Activated naive CD8-positive, alpha-beta T cell (primary cell): Measurements from ENCODE around the gene BCL11B.
"Not testable (repeated sequence)": the region's sequence is repeated elsewhere in the genome, so short reads cannot be mapped to it uniquely, and the experiment has no call there.

Experiments used
- H3K27ac Mint-ChIP-seq: one replicate; pipeline ENCODE4 v1.8.0; 2021; ENCODE audit warnings: mixed read lengths
- H3K27me3 Mint-ChIP-seq: one replicate; pipeline ENCODE4 v1.8.0; 2021; ENCODE audit warnings: mixed read lengths
- H3K36me3 Mint-ChIP-seq: one replicate; pipeline ENCODE4 v1.8.0; 2021; ENCODE audit warnings: mixed read lengths
- H3K4me1 Mint-ChIP-seq: one replicate; pipeline ENCODE4 v1.8.0; 2021; ENCODE audit warnings: low read depth, mixed read lengths
- H3K4me3 Mint-ChIP-seq: one replicate; pipeline ENCODE4 v1.8.0; 2021; ENCODE audit warnings: mild to moderate bottlenecking, mixed read lengths
- H3K9me3 Mint-ChIP-seq: one replicate; pipeline ENCODE4 v1.8.0; 2021; ENCODE audit warnings: low read depth, mixed read lengths

Gene BCL11B

DNA sequence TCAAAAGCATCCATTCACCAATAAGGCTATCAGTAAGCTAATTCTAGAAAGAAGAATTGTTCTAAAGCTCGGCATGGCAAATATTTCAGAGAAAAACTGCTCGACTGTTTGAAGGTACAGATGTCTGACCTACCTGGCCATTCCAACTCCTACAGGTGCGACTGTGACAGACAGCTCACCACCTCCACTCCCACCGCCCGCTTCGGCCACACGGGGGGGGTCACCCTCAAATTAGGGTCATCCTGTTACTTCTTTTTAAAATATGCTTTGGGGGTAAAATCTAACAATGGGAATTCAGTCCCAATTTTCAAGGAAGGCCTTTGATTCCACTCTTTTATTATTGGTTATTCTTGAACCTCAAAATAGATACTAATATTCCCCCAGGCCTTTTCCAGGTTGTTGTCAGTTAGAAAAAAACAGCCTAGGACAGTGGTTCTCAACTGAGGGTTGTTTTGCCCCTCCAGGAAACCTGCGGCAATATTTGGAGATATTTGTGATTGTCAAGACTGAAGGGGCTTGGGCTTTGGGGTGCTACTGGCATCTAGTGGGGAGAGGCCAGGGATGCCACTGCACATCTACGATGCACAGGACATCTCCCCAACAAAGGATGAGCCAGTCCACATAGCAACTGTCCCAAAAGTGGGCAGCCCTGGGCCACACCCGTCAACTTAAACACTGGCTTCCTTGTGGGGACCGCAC lies 81.2 kb downstream of the BCL11B start:
- H3K36me3 Mint-ChIP-seq = peaks cover 2% of the 10 kb centered on the region
- peak overlapping the region; percentile 89 for H3K4me3 Mint-ChIP-seq
- peaks cover 96% of the 10 kb centered on the region for H3K4me1 Mint-ChIP-seq
- H3K27me3 Mint-ChIP-seq = no peaks in the 10 kb centered on the region
- no peaks in the 10 kb centered on the region for H3K9me3 Mint-ChIP-seq
- H3K27ac Mint-ChIP-seq = peak overlapping the region; percentile 100

DNA sequence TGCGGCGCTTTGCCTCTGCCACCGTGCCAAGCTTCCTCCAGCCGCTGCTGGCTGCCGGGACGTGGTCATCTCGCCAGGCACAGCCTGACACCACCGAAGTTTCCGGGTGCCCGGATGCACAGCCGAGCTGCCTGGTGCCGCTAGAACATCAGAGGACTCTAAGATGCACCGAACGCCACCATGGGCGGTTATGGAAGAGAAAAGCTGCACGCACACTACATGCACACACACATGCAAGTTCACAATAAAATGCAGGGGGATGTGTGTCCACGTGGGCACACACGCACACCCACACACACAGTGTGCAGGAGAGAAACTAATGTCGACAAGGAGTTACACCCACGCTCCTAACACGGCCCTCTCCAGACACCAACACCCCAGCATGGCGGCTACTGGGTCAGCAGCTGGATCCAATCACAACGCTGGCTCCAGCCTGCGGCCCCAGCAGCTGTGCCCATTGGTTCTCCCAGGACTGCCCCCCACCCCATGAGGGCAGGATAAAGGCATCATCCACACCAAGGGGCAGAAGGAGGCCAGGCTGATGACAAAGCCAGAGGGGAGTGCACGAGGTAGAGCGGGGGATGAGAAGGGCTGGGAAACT lies 82.7 kb downstream of the BCL11B start:
- Mint-ChIP-seq H3K36me3 (peaks cover 2% of the 10 kb centered on the region), H3K9me3 (no peaks in the 10 kb centered on the region), H3K4me1 (peaks cover 95% of the 10 kb centered on the region), H3K27ac (peak overlapping the region; percentile 100), H3K27me3 (no peaks in the 10 kb centered on the region), H3K4me3 (peak overlapping the region; percentile 89)

DNA sequence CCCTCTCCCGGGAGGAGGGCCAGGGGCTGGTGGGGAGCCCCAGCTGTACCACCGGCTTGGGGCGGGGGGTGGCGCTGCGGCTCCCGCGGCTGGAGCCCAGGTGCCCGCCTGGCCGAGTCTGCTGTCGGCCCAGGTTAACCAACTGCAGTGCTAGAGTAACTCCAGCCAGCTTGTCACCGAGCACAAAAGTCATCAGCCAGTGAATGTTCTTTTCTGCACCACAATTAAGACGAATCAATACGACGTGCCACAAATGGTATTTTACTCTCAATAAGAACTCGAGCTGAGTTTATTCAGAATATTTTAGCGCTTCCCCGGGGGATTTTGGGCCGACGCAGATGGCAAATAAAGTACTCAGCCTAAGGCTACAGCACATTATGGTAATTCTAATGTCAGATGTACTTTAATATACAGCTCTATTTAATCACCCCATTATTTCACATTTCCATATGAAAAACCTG lies 83.2 kb downstream of the BCL11B start:
- Mint-ChIP-seq H3K27ac (peak overlapping the region; percentile 100), H3K4me3 (peak overlapping the region; percentile 89), H3K36me3 (peaks cover 5% of the 10 kb centered on the region)

DNA sequence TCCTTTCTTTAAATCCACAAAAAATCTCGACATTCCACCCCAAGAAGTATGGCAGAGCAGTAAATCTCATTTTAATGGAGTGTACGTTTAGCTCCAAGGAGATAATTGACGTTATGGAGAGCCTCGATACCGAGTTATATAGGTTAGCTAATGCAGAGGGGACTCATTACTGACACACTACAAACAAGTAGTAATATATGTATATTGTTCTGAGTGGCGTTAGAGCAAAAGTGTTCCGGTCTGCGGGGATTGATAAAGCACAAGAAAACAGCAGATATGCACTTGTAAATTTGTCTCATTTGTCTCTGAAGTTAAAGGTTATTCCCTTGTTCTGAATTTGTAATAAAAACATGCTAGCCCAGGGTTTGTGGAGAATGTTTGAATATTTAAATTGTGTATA lies 84.1 kb downstream of the BCL11B start:
- peaks cover 95% of the 10 kb centered on the region for H3K4me1 Mint-ChIP-seq
- H3K4me3 Mint-ChIP-seq = peak overlapping the region; percentile 78
- H3K36me3 Mint-ChIP-seq = peaks cover 5% of the 10 kb centered on the region
- peak overlapping the region; percentile 100 for H3K27ac Mint-ChIP-seq
- H3K9me3 Mint-ChIP-seq = no peaks in the 10 kb centered on the region
- H3K27me3 Mint-ChIP-seq = no peaks in the 10 kb centered on the region

More for the DNA sequence above, 83.2 kb downstream of the BCL11B start:
- peaks cover 95% of the 10 kb centered on the region for H3K4me1 Mint-ChIP-seq
- H3K27me3 Mint-ChIP-seq = no peaks in the 10 kb centered on the region
- H3K9me3 Mint-ChIP-seq = no peaks in the 10 kb centered on the region

DNA sequence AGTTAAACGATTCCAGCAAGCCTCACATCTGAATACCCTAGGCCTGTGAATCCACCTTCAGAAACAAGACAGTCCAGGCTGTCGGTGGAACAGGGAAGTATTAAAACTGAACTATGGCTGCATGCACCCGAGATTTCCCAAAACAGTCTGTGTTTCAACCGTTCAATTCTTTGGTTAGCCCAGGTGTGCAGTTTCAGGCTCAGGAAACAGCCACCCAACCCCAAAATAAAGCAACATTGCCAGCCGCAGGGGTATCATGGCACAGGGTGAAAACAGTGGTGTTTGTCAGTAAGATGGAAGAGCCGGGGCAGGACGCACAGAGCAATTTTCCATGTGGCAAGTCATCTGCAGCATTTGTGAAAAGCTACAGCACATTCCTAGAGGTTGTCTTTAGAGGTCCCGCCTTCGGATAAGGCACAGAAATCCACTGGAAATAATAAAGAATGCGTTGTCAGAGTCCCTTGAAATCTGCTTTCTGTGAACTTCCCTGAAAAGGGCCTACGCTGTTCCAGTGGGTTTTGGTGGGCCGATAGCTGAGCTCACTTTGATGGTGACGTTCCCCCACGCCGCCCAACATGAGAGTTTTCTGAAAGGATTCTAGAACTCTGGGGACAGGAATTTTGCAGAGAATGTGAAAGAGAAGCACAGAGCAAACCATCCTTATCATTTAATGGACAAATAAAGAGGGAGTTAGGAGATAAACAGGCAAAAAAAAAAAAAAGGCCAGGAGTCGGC lies 84.9 kb downstream of the BCL11B start:
- H3K27ac Mint-ChIP-seq = peak overlapping the region; percentile 100
- H3K4me3 Mint-ChIP-seq = peak overlapping the region; percentile 78
- no peaks in the 10 kb centered on the region for H3K9me3 Mint-ChIP-seq
- H3K36me3 Mint-ChIP-seq = peaks cover 3% of the 10 kb centered on the region
- H3K27me3 Mint-ChIP-seq = no peaks in the 10 kb centered on the region
- peaks cover 95% of the 10 kb centered on the region for H3K4me1 Mint-ChIP-seq

DNA sequence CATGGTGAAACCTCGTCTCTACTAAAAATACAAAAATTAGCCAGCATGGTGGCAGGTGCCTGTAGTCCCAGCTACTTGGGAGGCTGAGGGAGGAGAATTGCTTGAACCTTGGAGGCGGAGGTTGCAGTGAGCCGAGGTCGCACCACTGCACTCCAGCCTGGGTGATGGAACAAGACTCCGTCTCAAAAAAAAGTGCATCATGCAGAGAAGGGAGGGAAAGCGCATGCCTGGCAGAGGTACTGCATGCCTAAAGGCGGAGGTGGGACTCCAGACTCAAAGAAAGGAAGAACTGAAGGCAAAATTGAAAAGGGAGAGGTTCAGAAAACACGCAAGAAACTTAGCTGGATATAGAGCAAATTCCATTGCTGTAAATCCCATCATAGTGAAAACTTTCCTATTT lies 85.7 kb downstream of the BCL11B start:
- Mint-ChIP-seq H3K4me3 (peak overlapping the region; percentile 78), H3K27ac (peak overlapping the region; percentile 100), H3K4me1 (peaks cover 95% of the 10 kb centered on the region)
- H3K9me3 Mint-ChIP-seq, H3K27me3 Mint-ChIP-seq, H3K36me3 Mint-ChIP-seq: not testable (repeated sequence)

DNA sequence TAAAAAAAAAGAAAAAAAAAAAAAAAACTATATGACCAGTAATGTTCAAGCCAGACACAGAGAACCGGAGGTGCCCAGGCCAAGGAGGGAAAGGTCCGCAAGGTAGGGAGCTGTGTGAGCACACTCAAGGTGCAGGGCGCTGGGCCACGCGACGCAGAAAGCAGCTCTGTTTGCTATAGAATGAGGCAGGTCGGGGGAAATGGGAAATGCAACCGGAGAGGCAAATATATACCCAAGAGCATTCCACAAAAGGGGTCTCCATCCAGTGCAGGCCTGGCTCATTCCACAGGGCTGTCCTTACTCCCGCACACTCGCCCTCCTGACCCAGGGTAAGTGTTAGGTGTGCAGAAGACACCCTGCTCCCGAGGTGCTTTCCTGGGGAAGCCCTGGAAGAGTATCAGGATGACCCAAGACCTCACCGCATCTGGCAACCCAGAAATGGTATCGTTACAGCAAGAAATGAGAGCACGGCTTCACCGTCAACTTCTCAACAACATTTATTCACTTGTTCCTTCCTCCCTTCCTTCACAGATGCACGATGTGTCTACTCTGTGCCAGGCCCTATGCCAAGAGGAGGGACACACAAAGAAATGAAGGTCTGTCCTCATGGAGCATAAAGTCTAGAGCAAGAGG lies 86.4 kb downstream of the BCL11B start:
- Mint-ChIP-seq H3K36me3 (peaks cover 3% of the 10 kb centered on the region), H3K4me1 (peaks cover 95% of the 10 kb centered on the region), H3K9me3 (no peaks in the 10 kb centered on the region), H3K27ac (peak overlapping the region; percentile 100), H3K4me3 (peak overlapping the region; percentile 78), H3K27me3 (no peaks in the 10 kb centered on the region)

DNA sequence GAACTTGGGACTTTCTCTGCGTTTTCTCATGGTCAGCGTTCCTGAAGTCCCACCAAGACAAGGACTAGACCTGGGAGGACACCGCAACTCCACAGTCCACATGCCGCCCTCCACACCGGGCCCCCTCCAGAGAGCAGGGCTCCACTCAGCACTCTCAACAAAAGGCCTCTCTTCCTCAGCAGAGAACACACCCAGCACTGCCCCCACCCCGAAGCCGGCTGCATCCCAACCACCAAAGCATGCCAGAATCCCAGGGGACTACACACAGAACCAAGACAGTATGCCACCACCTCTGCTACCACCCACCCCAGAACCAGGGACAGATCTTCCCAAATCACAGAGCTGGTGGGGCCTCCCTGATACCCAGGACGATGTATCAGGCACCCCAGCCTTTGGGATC lies 88.3 kb downstream of the BCL11B start:
- Mint-ChIP-seq H3K27me3 (no peaks in the 10 kb centered on the region), H3K36me3 (peaks cover 6% of the 10 kb centered on the region), H3K4me1 (peaks cover 96% of the 10 kb centered on the region), H3K9me3 (no peaks in the 10 kb centered on the region), H3K4me3 (peak overlapping the region; percentile 78), H3K27ac (peak overlapping the region; percentile 100)

DNA sequence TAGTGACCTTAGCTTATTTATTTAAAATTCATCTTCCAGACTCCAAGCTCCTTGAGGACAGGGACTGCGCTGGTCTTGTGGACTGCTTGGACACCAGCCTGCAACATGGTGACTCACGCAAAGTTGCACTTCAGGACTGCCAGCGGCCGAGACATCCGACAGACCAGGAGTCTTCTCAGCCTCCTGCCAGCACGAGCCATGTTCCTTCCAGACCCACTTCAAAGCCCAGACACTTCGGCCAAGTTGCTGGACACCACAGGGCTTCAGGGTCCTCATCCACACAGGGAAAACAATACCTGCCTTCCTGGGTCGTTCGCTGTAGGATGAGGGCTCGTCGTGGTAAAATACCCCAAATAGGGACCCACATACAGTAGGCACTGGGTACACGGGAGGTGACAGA lies 88.7 kb downstream of the BCL11B start:
- peak overlapping the region; percentile 78 for H3K4me3 Mint-ChIP-seq
- H3K9me3 Mint-ChIP-seq = no peaks in the 10 kb centered on the region
- H3K36me3 Mint-ChIP-seq = peaks cover 8% of the 10 kb centered on the region
- H3K27me3 Mint-ChIP-seq = no peaks in the 10 kb centered on the region
- H3K27ac Mint-ChIP-seq = peak overlapping the region; percentile 100
- H3K4me1 Mint-ChIP-seq = peaks cover 99% of the 10 kb centered on the region

DNA sequence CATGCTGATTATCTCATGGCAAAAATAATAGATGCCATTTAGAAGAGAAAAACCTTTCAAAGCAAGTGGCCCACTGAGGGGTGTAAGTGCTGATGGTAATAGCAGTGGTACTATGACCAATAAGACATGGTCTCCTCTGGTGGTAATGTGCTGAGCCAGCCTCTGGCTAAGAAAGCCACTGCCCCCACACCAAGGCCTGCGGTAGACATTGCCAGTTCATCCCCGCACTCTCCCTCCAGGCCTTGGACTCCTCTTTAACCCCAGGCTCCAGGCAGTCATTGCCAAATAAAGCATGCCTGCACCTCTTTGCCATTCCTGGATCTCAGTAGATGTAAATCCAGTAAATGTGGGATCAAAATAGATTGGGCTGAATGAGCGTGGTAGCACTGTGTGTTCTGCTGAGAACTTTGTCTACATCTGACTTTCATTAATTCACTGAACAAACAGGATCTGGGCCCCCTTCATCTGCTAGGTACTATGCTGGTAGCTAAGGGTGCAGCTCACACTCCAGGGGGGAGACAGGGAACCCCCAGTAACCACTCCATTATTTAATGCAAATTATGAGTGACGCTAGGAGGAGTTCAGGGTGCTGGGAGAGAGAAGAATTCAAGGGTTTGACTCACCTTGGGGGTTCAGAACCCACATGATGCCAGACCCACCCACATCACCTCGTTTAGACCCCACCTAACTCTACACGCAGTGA lies 89.3 kb downstream of the BCL11B start:
- no peaks in the 10 kb centered on the region for H3K27me3 Mint-ChIP-seq
- peaks cover 8% of the 10 kb centered on the region for H3K36me3 Mint-ChIP-seq
- peak overlapping the region; percentile 100 for H3K27ac Mint-ChIP-seq
- peaks cover 99% of the 10 kb centered on the region for H3K4me1 Mint-ChIP-seq
- H3K4me3 Mint-ChIP-seq = peak overlapping the region; percentile 78
- H3K9me3 Mint-ChIP-seq = no peaks in the 10 kb centered on the region

DNA sequence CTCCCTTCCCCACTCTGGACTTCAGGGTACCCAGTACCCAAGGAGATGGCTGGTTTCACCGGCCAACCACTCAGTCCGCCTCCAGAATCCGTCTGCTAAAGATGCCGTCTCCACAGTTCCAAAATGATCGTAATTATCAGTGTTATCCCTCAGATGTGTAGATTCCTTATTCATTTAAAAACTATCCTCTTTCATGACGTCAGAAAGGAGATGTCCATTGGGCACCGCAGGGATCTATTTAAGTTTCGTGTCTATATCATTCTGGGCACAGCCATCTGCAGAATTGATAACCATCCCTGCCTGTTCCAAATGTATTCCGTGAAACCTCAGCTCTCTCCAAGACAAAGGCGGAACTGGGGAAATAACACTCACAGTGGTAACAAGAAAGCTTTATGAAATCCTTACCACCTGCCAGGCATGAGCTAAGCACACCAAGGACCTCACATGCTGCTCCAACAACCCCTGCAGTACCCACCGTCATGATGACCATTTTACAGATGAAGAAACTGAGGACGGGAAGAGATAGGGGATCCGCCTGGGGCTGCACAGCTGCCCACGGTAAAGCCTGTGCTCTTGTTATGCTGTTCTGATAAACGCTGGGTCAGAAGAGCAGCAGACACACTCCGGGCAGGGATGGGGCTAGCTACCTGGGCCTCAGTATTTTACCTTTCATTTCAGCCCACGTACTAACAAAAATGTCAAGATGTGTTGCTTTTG lies 90.0 kb downstream of the BCL11B start:
- Mint-ChIP-seq H3K4me3 (peak overlapping the region; percentile 78), H3K36me3 (peaks cover 12% of the 10 kb centered on the region), H3K4me1 (peaks cover 97% of the 10 kb centered on the region), H3K27me3 (no peaks in the 10 kb centered on the region), H3K9me3 (no peaks in the 10 kb centered on the region), H3K27ac (peak overlapping the region; percentile 100)

DNA sequence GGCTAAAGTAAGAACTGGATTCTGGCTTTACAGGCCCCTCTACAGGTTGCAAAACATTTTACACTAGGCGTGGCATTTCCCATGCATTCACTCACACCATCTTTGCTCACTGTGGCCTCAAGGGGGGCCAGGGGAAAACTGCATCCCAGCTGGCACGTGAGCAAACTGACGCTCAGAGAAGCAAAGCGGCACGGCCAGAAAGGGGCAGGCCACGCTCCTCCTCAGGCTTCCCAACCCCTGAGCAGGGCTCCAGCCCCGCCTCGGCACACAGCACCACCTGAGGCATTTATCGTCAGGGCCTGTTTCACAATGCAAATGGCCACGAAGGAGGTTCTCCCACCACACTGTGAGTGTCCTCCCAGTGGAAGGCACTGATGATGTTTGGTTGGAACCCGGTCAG lies 90.8 kb downstream of the BCL11B start:
- Mint-ChIP-seq H3K4me1 (peaks cover 93% of the 10 kb centered on the region), H3K36me3 (peaks cover 12% of the 10 kb centered on the region), H3K27ac (peak overlapping the region; percentile 100), H3K27me3 (no peaks in the 10 kb centered on the region), H3K4me3 (peak overlapping the region; percentile 78), H3K9me3 (no peaks in the 10 kb centered on the region)

DNA sequence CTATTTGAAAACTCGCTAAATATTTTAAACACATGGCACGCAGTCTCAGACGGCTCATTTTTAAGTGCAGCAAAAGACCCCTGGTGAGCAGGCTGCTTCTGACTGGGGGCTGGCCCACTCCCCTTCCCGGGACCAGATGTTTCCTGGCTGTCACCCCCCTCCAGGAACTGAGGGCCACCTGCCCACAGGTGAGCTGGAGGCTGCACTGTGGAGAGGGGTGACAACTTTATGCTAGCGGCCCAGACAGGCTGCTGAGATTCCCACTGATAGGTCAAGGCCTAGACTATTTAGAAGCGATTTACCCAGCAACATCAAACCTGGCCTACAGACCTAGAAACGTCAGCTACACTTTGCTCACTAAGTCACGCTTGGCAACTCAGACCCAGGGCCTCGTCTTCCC lies 92.1 kb downstream of the BCL11B start:
- Mint-ChIP-seq H3K27me3 (no peaks in the 10 kb centered on the region), H3K4me3 (peak overlapping the region; percentile 78), H3K36me3 (peaks cover 12% of the 10 kb centered on the region), H3K27ac (peak overlapping the region; percentile 100), H3K9me3 (no peaks in the 10 kb centered on the region), H3K4me1 (peaks cover 80% of the 10 kb centered on the region)

DNA sequence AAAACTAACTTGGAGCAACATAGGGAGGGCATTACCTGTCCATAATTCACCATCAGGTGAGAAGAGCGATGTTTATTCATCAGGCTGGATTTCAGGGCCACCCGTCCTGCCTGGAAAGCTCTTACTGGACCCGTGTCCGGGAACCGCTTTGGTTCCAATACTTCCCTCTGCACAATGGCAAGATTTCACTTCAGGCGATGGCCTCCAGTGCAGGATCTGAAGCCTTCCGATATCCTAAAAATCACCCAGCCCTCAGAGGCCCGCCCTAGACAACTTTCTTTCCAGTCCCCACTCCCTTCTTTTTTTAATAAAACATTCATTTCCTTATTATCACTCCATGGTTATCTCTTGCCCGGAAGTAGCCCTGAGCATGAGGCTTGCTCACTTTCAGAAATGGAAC lies 92.5 kb downstream of the BCL11B start:
- peak overlapping the region; percentile 100 for H3K27ac Mint-ChIP-seq
- H3K4me3 Mint-ChIP-seq = peak overlapping the region; percentile 78
- no peaks in the 10 kb centered on the region for H3K9me3 Mint-ChIP-seq
- peaks cover 76% of the 10 kb centered on the region for H3K4me1 Mint-ChIP-seq
- peaks cover 12% of the 10 kb centered on the region for H3K36me3 Mint-ChIP-seq
- no peaks in the 10 kb centered on the region for H3K27me3 Mint-ChIP-seq
